SIG-M5 (cell line): Measurements from ENCODE around the gene CENPB.
A peak's percentile ranks its signal among the peaks of the same experiment; 100 is the strongest.
"Not testable (repeated sequence)": the region's sequence is repeated elsewhere in the genome, so short reads cannot be mapped to it uniquely, and the experiment has no call there.

Experiments used
- DNase-seq: peaks from one replicate; lab custom pipeline; 2025; lab: John Stamatoyannopoulos, UW

CENPB gene, protein sequence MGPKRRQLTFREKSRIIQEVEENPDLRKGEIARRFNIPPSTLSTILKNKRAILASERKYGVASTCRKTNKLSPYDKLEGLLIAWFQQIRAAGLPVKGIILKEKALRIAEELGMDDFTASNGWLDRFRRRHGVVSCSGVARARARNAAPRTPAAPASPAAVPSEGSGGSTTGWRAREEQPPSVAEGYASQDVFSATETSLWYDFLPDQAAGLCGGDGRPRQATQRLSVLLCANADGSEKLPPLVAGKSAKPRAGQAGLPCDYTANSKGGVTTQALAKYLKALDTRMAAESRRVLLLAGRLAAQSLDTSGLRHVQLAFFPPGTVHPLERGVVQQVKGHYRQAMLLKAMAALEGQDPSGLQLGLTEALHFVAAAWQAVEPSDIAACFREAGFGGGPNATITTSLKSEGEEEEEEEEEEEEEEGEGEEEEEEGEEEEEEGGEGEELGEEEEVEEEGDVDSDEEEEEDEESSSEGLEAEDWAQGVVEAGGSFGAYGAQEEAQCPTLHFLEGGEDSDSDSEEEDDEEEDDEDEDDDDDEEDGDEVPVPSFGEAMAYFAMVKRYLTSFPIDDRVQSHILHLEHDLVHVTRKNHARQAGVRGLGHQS

GRCh38 chr20:3786665-3787323 is at the start of gene CENPB:
Gene CENPB (minus strand): TSS chr20:3786740. CDS start chr20:3786483, 257 bp downstream.
- no peak for DNase-seq

- DNase-seq: no peak
These were observed 49.6 kb upstream of the CENPB start for GRCh38 chr20:3836132-3836531.

GRCh38 chr20:3829891-3830290 is 43.4 kb upstream of the CENPB start:
- not testable (repeated sequence) for DNase-seq

DNA sequence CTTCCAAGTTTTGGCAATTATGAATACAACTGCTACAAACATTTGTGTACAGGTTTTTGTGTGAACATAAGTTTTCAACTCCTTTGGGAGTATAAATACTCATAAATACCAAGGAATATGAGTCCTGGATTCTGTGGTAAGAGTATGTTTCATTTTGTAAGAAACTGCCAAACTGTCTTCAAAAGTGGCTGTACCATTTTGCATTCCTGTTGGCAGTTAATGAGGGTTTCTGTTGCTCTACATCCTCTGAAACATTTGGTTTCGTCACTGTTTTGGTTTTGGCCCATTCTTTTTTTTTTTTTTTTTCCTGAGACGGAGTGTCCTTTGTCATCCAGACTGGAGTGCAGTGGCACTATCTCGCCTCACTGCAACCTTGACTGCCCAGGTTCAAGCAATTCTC is 42.3 kb upstream of the CENPB start:
- no peak for DNase-seq

- DNase-seq: no peak
These were observed 39.9 kb upstream of the CENPB start for GRCh38 chr20:3826420-3826819.

- DNase-seq: no peak
These were observed 39.0 kb upstream of the CENPB start for GRCh38 chr20:3825526-3825925.

DNA sequence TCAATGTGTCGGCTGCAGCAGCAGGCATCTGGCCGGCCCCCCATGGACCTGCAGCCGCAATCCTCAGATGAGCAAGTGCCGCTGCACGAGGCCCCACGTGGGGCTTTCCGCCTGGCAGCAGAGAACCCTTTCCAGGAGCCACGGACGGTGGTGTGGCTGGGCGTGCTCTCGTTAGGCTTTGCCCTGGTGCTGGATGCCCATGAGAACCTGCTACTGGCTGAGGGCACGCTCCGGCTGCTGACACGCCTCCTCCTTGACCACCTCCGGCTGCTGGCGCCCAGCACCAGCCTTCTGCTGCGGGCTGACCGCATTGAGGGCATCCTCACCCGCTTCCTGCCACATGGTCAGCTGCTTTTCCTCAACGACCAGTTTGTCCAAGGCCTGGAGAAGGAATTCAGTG is 37.3 kb upstream of the CENPB start:
- DNase-seq: no peak

GRCh38 chr20:3821996-3822395 is 35.5 kb upstream of the CENPB start:
- no peak for DNase-seq

DNA sequence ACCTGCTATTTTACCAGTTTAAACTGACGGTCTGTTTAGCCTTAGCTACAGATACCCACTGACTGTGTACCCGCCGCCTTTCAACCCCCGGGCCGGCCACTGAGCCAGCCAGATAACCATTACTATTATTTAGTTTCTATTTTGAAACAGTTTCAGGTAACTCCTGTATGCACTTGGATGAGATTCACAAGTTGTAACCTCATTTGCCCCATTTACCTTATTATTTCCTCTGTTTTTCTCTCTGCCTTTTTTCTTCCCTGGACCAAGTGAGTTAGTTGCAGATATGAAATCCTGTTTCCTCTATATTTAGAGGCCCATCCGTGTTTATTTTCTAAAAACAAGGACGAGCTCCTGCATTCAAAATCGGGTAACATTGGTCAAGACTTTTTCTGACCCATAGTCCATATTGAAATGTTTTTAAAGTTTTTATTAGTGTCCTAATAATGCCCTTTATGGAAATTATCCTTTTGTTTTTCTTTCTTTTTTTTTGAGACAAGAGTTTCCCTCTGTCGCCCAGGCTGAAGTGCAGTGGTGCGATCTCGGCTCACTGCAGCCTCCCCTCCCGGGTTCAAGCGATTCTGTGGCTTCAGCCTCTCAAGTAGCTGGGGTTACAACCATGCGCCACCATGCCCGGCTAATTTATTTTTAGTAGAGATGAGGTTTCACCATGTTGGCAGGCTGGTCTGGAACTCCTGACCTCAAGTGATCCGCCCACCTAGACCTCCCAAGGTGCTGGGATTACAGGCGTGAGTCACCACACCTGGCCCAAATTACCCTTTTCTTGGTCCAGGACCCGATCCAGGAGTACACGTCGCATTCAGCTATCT is 34.6 kb upstream of the CENPB start:
- DNase-seq: no peak

GRCh38 chr20:3820048-3820900 is 33.7 kb upstream of the CENPB start, which contains the start of gene AP5S1:
Gene AP5S1 (plus strand): TSS chr20:3820547. CDS start chr20:3822118, 1,571 bp downstream.
- peak; percentile 39 for DNase-seq

- DNase-seq: no peak
These were observed 33.0 kb upstream of the CENPB start for GRCh38 chr20:3819411-3820047.

- DNase-seq: no peak
These were observed 31.9 kb upstream of the CENPB start for GRCh38 chr20:3818155-3819151.

GRCh38 chr20:3815703-3816315 is 29.3 kb upstream of the CENPB start:
- DNase-seq: no peak

DNA sequence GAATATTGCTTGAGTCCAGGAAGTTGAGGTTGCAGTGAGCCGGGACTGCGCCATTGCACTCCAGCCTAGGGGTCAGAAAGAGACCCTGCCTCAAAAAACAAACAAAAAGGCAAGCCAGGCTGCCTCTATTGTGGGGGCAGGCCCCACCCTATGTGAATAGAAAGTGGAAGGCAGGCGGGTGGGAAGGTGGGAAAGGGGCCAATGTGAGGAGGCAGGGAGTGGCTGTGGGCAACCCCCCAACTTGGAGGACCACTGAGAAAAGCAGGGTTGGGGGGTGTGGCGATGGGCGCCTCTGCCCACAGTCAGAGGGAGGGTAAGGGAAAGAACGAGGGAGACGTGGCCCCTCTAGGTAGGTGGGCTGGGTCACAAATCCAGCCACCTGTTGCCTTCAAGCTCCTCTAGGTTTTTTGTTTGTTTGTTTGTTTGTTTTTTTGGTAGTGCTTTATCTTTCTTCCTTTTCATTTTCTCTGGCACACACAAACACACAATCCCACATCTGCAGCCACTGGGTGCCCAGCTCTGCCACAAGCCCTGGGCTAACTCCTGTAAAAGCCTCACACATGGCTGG is 28.5 kb upstream of the CENPB start:
- no peak for DNase-seq

GRCh38 chr20:3813848-3814581 is 27.5 kb upstream of the CENPB start:
- no peak for DNase-seq

GRCh38 chr20:3812975-3813847 is 26.7 kb upstream of the CENPB start:
- no peak for DNase-seq

DNA sequence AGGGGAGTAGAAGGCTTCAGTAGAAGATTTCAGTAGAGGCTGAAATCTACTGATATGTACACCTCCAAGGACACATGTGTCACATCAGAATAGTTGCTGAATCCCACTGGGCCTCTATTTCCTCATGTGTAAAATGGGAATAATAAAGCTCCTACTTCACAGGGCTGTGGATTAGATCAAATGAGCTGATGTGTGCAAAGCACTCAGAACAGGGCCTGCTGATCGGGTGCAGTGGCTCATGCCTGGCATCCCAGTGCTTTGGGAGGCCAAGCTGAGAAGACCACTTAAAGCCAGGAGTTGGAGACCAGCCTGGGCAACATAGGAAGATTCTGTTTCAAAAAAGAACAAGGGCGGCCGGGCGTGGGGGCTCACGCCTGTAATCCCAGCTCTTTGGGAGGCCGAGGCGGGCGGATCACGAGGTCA is 25.7 kb upstream of the CENPB start:
- no peak for DNase-seq
